KOPT-K1 (cell line): ENCODE results near the gene ZNF697.
"Not testable (repeated sequence)": the region's sequence is repeated elsewhere in the genome, so short reads cannot be mapped to it uniquely, and the experiment has no call there.

Experiments
- H3K27ac ChIP-seq: fragments of 200-600 bp; sonication (generic); 2 replicates; pipeline ENCODE4 v1.5.1; 2016; ENCODE audit warnings: antibody characterized with exemption, mild to moderate bottlenecking, low read depth, low read length; ENCODE audit not compliant: poor library complexity, severe bottlenecking
- H3K36me3 ChIP-seq: fragments of 200-600 bp; sonication (generic); 2 replicates; pipeline ENCODE4 v1.5.1; 2017; ENCODE audit warnings: antibody characterized with exemption, mild to moderate bottlenecking, low read length, moderate library complexity; ENCODE audit not compliant: insufficient read depth
- H3K9me3 ChIP-seq: fragments of 200-600 bp; sonication (generic); 2 replicates; pipeline ENCODE4 v1.5.1; 2017; ENCODE audit warnings: antibody characterized with exemption, low read length, mild to moderate bottlenecking; ENCODE audit not compliant: insufficient read depth, poor library complexity, severe bottlenecking

The ZNF697 gene

DNA sequence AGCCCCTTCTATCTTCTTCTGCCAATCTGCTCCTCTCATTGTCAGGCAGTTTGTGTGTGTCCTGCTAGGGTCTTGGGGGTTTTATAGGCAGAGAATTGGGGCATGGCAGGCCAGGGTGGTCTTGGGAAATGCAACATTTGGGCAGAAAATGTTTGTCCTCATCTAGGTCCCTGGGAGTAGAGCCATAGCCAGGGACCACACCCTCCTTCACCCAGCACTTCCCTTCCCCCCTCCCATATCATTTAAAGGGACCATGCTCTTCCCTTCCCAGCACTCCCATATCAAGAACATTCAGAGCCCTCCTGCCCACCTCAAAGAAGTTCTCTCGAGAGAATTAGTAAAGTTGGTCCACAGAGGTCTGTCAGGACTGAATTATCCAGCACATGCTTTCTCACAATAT lies 41.7 kb downstream of the ZNF697 start:
- no peaks in the 10 kb centered on the region for H3K36me3 ChIP-seq
- H3K27ac ChIP-seq = no peak overlapping the region
- H3K9me3 ChIP-seq = no peaks in the 10 kb centered on the region

DNA sequence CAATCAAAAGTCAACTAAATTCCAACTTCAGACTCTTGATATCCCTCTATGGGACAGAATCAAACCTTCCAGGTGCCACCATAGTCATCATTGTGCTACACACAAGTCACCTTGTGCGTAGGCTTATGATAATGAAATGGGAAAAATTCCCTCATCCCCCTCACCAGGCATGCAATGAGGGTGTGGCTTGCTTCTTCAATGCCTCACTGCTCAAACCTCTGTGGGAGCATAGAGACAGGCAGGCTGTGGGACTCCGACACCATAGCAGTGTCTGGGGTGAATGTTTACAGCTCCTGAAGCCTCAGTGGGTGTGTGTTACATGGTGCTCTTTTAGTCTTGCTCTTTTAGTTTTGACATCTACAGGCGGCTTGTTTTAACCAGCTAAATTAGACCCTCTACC lies 42.4 kb downstream of the ZNF697 start:
- no peaks in the 10 kb centered on the region for H3K36me3 ChIP-seq
- H3K9me3 ChIP-seq = no peaks in the 10 kb centered on the region
- H3K27ac ChIP-seq = no peak overlapping the region

DNA sequence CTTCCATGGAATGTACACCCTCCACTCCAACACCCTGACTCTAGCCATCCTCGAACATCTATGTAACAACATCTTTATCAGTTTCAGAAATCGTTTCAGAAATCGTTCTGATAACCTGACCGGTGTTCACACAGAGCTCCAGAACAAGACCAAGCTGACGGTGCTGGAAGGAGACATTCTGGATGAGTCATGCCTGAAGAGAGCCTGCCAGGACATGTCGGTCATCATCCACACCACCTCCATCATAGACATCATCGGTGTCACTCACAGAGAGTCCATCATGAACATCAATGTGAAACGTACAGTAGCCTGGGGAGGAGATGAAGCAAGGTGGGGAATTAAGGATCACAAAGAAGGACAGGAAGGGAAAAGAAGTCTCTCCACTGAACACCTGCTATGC lies 43.0 kb downstream of the ZNF697 start:
- not testable (repeated sequence) for H3K27ac ChIP-seq, H3K9me3 ChIP-seq, H3K36me3 ChIP-seq

DNA sequence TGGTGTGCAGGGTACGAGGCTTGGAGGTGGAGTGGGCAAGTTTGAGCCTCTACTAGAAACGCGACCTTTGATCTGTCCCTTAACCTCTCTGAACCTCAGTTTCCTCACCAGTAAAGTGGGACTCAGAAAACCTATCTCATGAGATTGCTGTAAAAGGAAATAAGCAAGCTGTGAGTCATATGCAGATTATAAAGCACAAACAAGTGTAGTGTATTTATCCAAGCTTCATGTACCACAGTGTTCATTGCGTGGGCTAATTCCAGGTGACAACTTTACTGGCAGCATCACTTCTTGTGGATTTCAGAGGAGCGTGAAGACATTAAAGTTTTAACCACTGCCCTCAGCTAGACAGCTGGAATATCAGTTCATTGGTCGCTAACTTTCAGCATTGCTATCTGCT lies 44.4 kb downstream of the ZNF697 start:
- Histone ChIP-seq H3K27ac (no peak overlapping the region), H3K9me3 (no peaks in the 10 kb centered on the region), H3K36me3 (no peaks in the 10 kb centered on the region)

DNA sequence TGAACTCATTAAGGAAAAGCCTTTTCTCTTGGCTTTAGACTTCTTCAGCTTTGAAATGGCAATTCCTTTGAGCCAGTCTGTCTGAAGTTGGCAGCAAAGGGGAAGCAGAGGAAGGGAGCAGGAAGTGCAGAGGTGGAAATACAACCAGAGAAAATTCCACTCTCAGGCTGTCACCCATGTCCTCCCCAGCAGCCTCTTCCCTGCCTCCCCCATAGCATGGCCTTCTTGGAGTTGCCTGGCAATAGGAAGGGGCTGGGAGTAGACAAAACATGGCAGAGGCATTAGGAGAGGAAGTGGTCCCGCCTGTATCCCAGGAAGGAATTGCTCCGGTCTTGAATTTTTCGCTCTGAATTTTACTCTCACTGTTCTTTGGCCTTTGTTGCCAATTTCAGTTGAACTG lies 44.8 kb downstream of the ZNF697 start:
- H3K27ac ChIP-seq, H3K36me3 ChIP-seq, H3K9me3 ChIP-seq: not testable (repeated sequence)

DNA sequence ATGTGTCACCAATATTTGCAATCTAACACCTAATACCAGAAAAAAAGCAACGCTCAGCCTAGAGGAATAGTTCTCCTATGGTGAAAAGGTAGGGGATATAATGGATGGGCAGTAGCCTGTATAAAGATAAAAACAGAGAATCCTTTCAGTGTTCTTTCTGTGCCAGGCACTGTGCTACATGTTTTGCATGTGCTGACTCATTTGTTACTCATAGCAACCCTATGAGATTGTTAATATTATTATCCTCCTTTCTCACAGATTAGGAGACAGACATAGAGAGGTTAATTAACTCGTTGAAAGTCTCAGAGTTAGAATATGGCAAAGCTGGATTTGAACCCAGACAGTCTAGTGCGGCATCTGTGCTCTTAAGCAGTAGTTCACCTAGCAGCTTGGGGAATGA lies 45.3 kb downstream of the ZNF697 start:
- not testable (repeated sequence) for H3K36me3 ChIP-seq, H3K9me3 ChIP-seq, H3K27ac ChIP-seq

DNA sequence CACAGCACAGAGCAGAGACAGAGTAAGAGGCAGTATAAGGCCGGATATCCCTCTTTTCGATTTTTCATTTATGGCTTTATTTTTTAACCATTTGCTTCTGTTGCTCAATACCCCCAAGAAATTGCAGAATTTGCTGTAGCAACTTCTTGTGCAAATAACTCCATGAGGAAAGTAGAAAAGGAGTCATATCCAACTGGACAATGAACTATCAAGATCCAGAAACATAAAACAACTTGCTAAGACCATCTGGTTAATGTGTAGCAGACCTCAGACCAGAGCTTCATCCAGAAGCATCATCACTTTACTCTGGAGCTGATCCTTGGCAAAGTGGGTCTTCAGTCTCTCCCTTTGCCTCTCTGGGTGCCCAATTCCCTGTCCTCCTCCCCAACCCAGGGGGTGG lies 45.9 kb downstream of the ZNF697 start:
- no peak overlapping the region for H3K27ac ChIP-seq
- H3K36me3 ChIP-seq = no peaks in the 10 kb centered on the region

DNA sequence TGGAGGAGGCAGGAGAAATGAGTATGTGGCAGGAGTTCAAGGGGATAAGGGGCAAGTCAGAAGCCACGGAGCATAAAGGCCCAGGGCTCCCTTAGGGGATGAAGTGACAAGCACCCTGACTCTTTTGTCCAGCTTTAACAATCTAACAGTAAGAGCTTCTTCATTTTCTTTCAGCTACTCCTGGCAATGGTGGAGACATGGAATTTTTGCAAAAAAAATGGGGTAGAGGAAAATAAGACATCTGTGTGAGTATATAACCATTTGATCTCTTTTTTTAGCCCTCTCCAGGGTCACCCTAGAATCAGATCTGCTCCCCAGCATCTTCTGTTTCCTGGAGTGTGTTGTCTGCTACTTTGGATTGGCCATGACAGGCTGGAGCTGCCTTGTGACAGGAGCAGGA lies 47.1 kb downstream of the ZNF697 start:
- H3K9me3 ChIP-seq = no peaks in the 10 kb centered on the region
- H3K36me3 ChIP-seq = no peaks in the 10 kb centered on the region
- no peak overlapping the region for H3K27ac ChIP-seq

More for the DNA sequence above, 45.9 kb downstream of the ZNF697 start:
- H3K9me3 ChIP-seq = no peaks in the 10 kb centered on the region

DNA sequence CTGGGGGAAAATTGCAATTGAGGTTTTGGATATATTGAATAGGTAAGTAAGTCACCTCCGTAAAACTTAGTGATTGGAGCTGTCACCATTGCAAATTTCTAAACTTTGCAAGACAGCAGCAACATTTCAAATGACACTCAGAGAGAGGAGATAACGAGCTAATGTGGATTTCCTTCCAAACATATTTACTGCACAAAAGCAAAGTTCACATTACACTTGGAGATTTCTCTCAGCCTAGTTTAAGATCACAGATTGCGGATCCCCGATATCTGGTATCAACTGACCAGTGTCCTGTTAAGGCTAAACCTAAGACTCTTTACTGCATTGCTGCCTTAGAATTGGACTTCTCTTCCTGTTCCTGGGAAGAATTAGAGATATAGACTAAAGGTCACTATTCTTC lies 47.5 kb downstream of the ZNF697 start:
- Histone ChIP-seq H3K9me3 (no peaks in the 10 kb centered on the region), H3K27ac (no peak overlapping the region), H3K36me3 (no peaks in the 10 kb centered on the region)

DNA sequence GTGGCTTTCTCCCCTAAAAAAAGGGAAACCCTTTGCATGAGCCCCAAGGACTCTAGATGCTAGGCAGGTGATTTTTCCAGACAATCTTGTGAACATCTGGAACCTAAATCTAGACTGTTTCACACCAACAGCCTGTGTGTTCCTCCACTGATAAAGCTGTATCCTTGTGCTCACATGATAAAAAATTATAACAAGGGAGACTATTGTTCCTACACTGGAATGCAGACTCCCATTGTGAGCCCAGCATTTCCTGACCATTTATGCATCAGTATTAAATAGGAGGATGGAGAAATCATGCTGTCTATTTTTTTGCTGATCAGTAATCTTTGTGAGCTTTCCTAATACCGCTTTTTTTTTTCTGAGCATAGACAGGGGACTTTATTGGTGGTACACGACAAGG lies 52.5 kb downstream of the ZNF697 start:
- Histone ChIP-seq H3K36me3 (no peaks in the 10 kb centered on the region), H3K9me3 (no peaks in the 10 kb centered on the region), H3K27ac (no peak overlapping the region)

DNA sequence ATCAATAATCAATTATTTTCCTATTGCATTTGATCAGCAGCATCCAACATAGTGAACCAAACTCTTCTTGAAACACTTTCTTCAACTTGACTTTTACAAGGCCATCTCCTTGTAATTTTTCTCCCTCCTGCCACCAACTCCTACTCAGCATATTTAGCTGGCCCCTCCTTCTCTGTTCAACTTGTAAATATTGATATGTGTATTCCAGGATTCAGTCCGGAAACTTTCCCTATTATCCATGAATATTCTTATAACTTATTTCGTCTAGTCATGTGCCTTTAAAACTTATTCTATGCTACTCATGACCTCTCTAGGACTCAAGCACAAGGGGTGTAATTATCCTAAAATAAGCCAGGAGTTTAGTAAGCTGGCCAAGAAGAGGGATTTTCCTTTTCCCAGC lies 52.9 kb downstream of the ZNF697 start:
- Histone ChIP-seq H3K9me3 (no peaks in the 10 kb centered on the region), H3K36me3 (no peaks in the 10 kb centered on the region), H3K27ac (no peak overlapping the region)

DNA sequence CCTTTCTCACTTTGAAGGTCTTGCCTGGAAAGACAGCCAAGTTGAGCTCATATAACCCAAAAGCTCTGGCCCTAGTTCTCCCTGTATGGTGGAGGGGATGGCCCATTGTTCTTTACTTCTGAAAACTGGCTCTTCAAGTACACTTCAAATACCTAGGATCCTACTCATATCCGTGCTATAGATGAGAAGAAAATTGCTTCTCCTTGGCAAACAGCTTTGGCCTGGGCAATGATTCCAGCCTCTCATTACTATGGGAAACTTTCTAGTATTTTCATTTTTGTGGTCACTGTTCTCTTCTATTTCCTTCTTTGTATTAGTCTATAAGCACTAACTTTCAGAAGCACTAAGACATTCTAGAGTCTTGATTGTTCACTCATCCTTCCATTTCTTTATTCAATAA lies 53.7 kb downstream of the ZNF697 start:
- H3K36me3 ChIP-seq = no peaks in the 10 kb centered on the region
- no peak overlapping the region for H3K27ac ChIP-seq
- no peaks in the 10 kb centered on the region for H3K9me3 ChIP-seq

DNA sequence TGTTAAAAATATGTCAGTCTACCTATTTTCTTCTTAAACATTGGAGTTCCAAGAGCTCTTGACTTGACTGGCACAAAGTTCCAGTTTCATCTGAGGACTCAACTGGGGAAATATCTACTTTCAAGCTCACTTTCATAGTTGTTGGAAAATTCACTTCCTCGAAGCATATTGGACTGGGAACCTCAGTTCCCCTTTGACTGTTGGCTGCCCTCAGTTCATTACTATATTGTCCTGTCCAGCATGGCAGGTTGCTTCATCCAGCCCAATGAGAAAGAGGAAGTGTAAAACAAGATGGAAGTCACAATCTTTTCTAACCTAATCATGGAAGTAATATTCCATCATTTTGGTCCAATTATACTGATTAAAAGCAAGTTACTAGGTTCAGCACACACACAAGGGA lies 54.3 kb downstream of the ZNF697 start:
- no peak overlapping the region for H3K27ac ChIP-seq
- H3K9me3 ChIP-seq = no peaks in the 10 kb centered on the region
- no peaks in the 10 kb centered on the region for H3K36me3 ChIP-seq

DNA sequence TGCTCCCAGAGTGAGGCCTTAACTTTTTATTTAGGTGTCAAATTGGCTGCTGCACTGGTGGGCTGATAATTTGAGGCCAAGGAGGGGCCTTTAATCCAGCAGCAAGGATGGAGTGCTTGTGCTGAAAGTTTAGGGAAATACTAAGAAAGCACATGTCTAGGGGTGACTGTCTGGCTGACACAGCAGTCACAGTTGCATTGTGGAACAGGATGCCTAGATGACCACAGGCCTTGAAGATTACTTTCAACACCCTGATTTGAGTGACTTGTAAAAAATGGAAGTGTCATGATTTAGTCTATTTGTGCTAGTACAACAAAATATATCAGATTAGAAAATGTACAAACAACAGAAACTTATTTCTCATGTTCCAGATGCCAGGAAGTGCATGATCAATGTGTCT lies 57.7 kb downstream of the ZNF697 start:
- Histone ChIP-seq H3K27ac (no peak overlapping the region), H3K9me3 (no peaks in the 10 kb centered on the region), H3K36me3 (no peaks in the 10 kb centered on the region)

DNA sequence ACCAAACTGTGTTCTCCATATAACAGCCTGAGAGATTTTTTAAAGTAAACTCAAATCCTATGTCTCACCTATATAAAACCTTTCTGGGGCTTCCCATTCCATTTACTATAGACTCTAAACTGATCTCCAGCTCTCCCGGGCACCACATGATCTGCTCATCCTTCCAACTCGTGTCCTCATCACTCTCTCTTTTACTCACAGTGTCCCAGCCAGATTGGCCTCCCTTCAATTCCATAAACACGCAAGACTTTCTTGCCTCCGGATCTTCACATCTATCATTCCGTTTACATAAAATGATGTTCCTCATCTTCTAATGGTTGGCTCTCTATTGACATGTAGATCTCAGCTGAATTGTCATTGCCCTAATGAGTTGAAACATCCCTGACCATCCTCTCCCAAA lies 59.4 kb downstream of the ZNF697 start:
- Histone ChIP-seq H3K36me3 (no peaks in the 10 kb centered on the region), H3K9me3 (no peaks in the 10 kb centered on the region), H3K27ac (no peak overlapping the region)

DNA sequence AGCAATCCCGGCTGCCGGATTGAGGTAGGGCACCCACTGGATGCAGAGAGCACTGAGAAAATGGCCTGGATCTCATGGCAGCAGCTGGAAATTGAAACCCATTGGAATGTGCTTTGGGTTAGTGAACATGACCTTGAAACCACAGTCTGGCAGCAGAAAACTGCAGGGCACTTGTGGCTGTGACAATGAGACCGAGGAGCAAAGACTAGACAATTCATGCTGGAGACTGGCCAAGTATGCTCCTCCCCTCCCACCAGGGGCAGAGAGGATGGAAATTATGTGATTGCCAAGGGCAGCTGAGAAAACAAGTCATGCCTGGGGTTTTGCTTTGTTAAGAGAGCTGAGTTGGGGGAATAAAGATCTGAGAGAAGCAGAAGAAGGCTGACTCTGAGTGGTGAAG lies 60.7 kb downstream of the ZNF697 start:
- no peaks in the 10 kb centered on the region for H3K9me3 ChIP-seq
- no peaks in the 10 kb centered on the region for H3K36me3 ChIP-seq
- no peak overlapping the region for H3K27ac ChIP-seq

DNA sequence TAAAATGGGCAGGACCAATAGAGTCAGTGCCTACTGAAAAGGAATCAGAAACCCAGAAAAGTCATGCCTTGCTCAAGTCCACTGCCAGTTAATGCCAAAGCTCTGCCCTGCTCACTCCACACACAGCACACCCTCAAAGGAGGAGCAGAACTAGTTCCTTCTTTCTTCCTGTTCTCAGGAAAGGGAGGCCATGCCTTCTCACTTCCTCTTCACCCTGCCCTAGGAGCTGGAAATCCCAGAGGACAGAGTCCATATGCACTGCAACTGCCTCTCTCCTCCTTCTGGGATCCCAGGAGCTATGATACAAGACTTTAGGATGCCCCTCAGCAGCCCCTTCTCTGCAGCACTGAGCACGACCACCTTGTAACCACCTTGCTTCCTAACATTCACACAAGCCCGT lies 62.3 kb downstream of the ZNF697 start:
- not testable (repeated sequence) for H3K36me3 ChIP-seq, H3K9me3 ChIP-seq, H3K27ac ChIP-seq
